ENCODE results near the gene TSPOAP1.

GRCh38 chr17:58316260-58316960, 12.2 kb downstream of the TSPOAP1 start:
- no peak for TF ChIP-seq CTCF (IDR thresholded peaks at IDR 0.05)
- no peak for TF ChIP-seq POLR2A (IDR thresholded peaks at IDR 0.05)
